Prostate gland (tissue), 2 donors: Measurements from ENCODE around the gene RPUSD1.

Source experiments
- POLR2A ChIP-seq: fragments of 450-650 bp; IDR thresholded peaks from one replicate; pipeline ENCODE4 v1.6.1; 2016; ENCODE audit warnings: antibody characterized with exemption, mild to moderate bottlenecking
- TF ChIP-seq, protein P1 (sequence below), 4 experiments: fragments of 200-600 bp in 2 of 4; fragments of 450-650 bp in 2 of 4; sonication (generic) in 2 of 4; IDR thresholded peaks; 1 replicate in 3 of 4; 2 replicates in 1 of 4; pipeline ENCODE4 v1.5.1; 2016 to 2019; ENCODE audit warnings: antibody characterized with exemption in 4 of 4, mild to moderate bottlenecking in 2 of 4, moderate library complexity in 2 of 4

DNA sequence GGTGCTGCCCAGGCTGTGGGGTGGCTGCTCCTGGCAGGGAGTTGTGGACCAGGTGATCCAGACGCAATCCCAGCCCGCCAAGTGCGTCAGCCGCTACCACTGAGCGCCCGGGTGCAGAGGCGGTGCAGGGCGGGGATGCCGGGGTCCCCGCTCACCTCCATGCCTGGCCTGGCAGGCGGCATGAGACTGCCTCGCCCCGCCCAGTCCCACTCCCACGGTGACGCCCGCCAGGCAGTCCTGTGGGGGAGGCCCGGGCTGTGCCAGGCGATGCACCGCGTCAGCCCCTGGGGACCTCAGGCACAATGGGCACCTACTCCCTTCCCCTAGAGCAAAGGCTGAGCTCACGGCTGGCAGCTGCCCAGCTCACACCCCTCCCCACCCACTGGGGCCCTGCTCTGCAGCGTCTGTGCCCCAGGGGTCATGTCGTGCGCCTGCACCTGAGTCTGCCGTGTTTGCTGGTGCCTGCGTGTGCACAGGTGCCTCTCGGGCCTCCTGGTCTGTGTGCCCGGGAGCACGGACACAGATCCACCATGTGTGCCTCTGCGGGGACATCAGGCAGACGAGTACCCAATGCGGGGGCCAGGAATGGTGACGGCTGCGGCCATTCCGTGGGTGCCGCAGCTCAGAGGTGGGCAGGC lies 5.3 kb downstream of the RPUSD1 start:
- TF ChIP-seq, protein P1, sequence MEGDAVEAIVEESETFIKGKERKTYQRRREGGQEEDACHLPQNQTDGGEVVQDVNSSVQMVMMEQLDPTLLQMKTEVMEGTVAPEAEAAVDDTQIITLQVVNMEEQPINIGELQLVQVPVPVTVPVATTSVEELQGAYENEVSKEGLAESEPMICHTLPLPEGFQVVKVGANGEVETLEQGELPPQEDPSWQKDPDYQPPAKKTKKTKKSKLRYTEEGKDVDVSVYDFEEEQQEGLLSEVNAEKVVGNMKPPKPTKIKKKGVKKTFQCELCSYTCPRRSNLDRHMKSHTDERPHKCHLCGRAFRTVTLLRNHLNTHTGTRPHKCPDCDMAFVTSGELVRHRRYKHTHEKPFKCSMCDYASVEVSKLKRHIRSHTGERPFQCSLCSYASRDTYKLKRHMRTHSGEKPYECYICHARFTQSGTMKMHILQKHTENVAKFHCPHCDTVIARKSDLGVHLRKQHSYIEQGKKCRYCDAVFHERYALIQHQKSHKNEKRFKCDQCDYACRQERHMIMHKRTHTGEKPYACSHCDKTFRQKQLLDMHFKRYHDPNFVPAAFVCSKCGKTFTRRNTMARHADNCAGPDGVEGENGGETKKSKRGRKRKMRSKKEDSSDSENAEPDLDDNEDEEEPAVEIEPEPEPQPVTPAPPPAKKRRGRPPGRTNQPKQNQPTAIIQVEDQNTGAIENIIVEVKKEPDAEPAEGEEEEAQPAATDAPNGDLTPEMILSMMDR (IDR thresholded peaks at IDR 0.05) = no peak
- TF ChIP-seq POLR2A = no peak
